Stimulated activated CD8-positive, alpha-beta memory T cell treated with anti-CD3 and anti-CD28 coated beads, Interleukin-2, amount 100 ng/mL, for 1 hour (primary cell): ENCODE measurements around the gene TKT.

Source experiments
- DNase-seq, 2 donors: peaks; one replicate each; pipeline ENCODE4 v3.0.0-alpha.2; 2020; ENCODE audit warnings: low read depth in 2 of 2

TKT gene

DNA sequence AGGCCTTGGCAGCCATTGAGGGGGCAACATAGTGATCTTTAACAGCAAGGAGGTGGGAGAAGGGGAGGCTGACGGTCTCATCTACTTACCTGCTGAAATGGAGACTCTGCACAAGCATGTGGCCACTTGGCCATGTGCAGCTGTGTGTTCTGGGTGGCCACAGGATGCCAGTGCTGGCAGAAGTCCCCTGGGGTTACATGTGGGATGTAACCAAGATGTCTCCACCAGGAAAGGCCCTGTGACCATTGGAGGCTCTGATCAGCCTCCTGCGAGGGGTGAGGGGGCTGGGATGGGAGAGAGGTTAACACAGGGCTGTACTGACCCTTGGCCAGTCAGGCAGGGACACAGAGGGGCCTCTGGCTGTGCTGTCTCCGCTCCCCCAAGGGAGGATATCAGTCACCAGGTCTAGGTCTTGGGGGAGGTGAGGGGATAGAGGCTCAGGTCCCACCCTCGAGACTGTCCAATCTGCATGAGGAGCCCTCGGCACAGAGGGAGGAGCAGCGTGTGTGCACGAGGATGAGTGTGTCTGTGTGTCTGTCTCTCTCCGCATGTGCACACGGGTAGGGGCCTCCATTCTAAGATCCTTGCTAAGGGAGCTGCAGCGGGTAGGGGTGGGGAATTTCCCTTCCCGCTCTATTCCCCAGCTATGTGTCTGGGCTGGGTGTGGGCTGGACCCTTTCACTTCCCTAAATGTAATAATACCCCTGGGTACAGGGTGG, 75.4 kb downstream of the TKT start:
- no peak for DNase-seq

DNA sequence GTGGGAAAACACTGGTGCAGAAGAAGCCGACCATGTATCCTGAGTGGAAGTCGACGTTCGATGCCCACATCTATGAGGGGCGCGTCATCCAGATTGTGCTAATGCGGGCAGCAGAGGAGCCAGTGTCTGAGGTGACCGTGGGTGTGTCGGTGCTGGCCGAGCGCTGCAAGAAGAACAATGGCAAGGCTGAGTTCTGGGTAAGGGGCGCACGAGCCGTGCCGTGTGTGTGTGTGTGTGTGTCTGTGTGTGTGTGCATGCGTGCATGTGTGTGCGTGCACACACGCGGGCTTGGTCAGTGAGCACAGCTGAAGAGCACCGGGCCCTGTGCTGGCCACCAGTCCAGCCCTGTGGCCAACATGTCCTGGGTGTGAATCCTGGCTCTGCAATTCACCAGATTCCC, 76.2 kb downstream of the TKT start:
- no peak for DNase-seq

DNA sequence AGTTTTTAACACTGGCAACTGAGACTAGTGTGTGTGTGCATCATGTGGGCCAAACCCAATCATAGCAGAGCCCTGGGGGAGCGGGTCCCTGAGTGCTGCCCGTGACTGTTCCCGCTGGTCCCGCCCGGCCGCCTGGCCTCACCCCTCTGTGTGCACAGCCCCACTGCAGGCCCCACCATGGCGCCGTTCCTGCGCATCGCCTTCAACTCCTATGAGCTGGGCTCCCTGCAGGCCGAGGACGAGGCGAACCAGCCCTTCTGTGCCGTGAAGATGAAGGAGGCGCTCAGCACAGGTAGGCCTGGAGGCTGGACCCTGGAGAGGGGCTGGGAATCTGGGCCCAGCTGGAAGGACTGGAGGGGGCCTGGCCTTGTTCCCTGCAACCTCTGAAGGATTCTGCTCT, 77.6 kb downstream of the TKT start:
- no peak for DNase-seq

DNA sequence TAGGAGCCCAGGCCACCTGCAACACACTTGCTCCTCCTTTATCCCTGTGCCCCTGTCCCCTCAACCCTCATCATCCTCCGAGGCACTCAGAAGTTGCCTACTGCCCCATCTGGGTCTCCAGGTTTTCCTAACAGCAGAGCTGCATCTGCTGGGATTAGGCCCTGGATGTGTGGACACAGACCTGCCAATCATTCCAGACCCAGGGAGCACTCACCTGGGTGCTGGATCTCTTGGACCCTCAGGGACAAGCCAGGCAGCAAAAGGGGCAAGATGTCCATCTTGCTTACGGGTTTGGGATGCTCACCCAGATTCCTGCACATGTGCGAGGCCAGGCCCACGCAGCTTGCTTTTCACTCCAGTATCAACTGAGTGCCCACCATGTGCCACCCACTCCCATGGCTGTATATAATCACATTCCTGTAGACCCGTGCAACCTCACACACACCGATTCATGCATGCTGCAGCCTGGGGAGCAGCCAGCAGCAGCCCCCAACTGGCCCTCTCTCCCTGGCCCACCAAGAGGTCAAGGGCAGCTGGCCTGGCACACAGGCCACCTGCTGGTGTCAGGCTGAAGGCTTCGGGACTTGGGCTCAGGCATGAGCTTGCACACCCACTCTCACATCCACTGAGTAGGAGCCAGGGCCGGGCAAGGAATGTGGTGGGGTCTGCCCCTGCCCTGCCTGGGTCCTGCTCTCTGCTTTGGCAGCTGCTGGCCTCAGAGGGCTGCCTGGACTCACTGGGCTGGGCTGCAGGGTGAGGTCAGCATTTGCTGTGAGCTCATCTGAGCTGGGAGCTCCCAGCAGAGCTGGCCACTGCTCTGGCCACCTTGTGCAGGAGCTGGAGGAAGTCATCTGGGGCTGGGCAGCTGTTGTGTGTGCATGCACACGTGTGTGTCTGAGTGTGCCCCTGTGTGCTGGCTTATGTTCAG, 79.9 kb downstream of the TKT start:
- no peak for DNase-seq
